HCT116 (cell line): ENCODE measurements around the gene ADCK2. TPM values are rescaled to one million over a fixed set of nuclear protein-coding genes. Genes with fewer than 3 reads are reported as not detected.

Experiments
- ATAC-seq: fragments of 200-7000 bp; cut with Tn5 transposase; 2 replicates; pipeline ENCODE4 v1.9.1; 2020; ENCODE audit warnings: mild to moderate bottlenecking, moderate library complexity
- BruUV-seq: library from RNA; stranded (reverse); fragments of 400-500 nt; replicated peaks from 2 replicates; lab custom pipeline; 2021; lab: Mats Ljungman, UMichigan
- CTCF ChIA-PET: fragments of 300-600 bp; sonication (Branson Sonifier 250); formaldehyde crosslinking; loops from one replicate; lab custom pipeline; 2021; ENCODE audit warnings: antibody characterized with exemption; lab: Charles Lee
- POLR2A ChIA-PET: fragments of 300-600, 350-600 bp; sonication (Branson Sonifier 250); formaldehyde crosslinking; loops from one replicate; lab custom pipeline; 2021; ENCODE audit warnings: antibody characterized with exemption; lab: Charles Lee
- RAD21 ChIA-PET, 2 experiments: fragments of 300-600 bp; sonication (Branson Sonifier 250); formaldehyde crosslinking; loops; one replicate each; lab custom pipeline; 2023; ENCODE audit warnings: low total read pairs in 2 of 2; ENCODE audit not compliant: uncharacterized antibody in 2 of 2, unreplicated experiment in 2 of 2, low non-redundant PET in 1 of 2; lab: Charles Lee
- DNase-seq: peaks from one replicate; pipeline ENCODE4 v3.0.0-alpha.2; 2010; ENCODE audit warnings: low read depth, low spot score
- H2AFZ ChIP-seq: fragments of 200-600 bp; shearing (Covaris generic), sonication (generic); 2 replicates; pipeline ENCODE4 v1.6.1; 2017; ENCODE audit warnings: low read depth, mixed run types, mixed read lengths, antibody characterized with exemption, low read length; ENCODE audit not compliant: poor library complexity, severe bottlenecking
- H3K27ac ChIP-seq: 2 replicates; pipeline ENCODE4 v1.5.1; 2012; ENCODE audit warnings: low read depth, low read length
- H3K27me3 ChIP-seq: fragments of 200-600 bp; sonication (generic); 2 replicates; pipeline ENCODE4 v1.6.1; 2016; ENCODE audit warnings: mixed run types, low read length, mixed read lengths; ENCODE audit not compliant: insufficient read depth
- H3K36me3 ChIP-seq, 2 experiments: fragments of 200-500 bp in 1 of 2; fragments of 200-600 bp in 1 of 2; sonication (Bioruptor generic) in 1 of 2; sonication (generic) in 1 of 2; 2 replicates each; pipeline versions ENCODE4 v1.5.1 to v1.6.1; 2014 to 2016; ENCODE audit warnings: low read length in 2 of 2, inconsistent platforms in 1 of 2, mixed read lengths in 1 of 2, mixed run types in 1 of 2; ENCODE audit not compliant: insufficient read depth in 2 of 2, control insufficient read depth in 1 of 2
- H3K4me1 ChIP-seq, 2 experiments: fragments of 200-600 bp in 1 of 2; sonication (generic) in 1 of 2; 2 replicates each; pipeline versions ENCODE4 v1.5.1 to v1.6.1; 2012 to 2017; ENCODE audit warnings: low read length in 2 of 2, inconsistent platforms in 1 of 2, mild to moderate bottlenecking in 1 of 2, mixed read lengths in 1 of 2, mixed run types in 1 of 2, moderate library complexity in 1 of 2; ENCODE audit not compliant: insufficient read depth in 2 of 2, control insufficient read depth in 1 of 2
- H3K4me2 ChIP-seq: fragments of 200-600 bp; sonication (generic); 2 replicates; pipeline ENCODE4 v1.6.1; 2017; ENCODE audit warnings: mixed run types, low read length, mixed read lengths
- H3K4me3 ChIP-seq, 2 experiments: fragments of 200-600 bp in 1 of 2; sonication (generic) in 1 of 2; replicated peaks in 1 of 2; 2 replicates each; pipeline ENCODE4 v1.5.1; 2011 to 2016; ENCODE audit warnings: low read length in 2 of 2, control low read depth in 1 of 2, low read depth in 1 of 2, mild to moderate bottlenecking in 1 of 2, mixed read lengths in 1 of 2, mixed run types in 1 of 2
- H3K79me2 ChIP-seq: fragments of 200-600 bp; sonication (generic); 2 replicates; pipeline ENCODE4 v1.6.1; 2017; ENCODE audit warnings: mild to moderate bottlenecking, mixed run types, low read length, moderate library complexity, mixed read lengths; ENCODE audit not compliant: insufficient read depth
- H3K9ac ChIP-seq: fragments of 200-600 bp; sonication (generic); 2 replicates; pipeline ENCODE4 v1.6.1; 2016; ENCODE audit warnings: low read length, mixed read lengths
- H3K9me2 ChIP-seq: fragments of 200-600 bp; sonication (generic), shearing (Covaris generic); 2 replicates; pipeline ENCODE4 v1.6.1; 2017; ENCODE audit warnings: mixed run types, mild to moderate bottlenecking, moderate library complexity; ENCODE audit not compliant: insufficient read depth
- H3K9me3 ChIP-seq, 2 experiments: fragments of 200-500 bp in 1 of 2; fragments of 200-600 bp in 1 of 2; sonication (Bioruptor generic) in 1 of 2; sonication (generic) in 1 of 2; 2 replicates each; pipeline ENCODE4 v1.6.1; 2014 to 2017; ENCODE audit warnings: low read length in 2 of 2, mixed read lengths in 2 of 2, inconsistent platforms in 1 of 2, low read depth in 1 of 2, mild to moderate bottlenecking in 1 of 2, mixed run types in 1 of 2, moderate library complexity in 1 of 2; ENCODE audit not compliant: control insufficient read depth in 1 of 2, insufficient read depth in 1 of 2
- H4K20me1 ChIP-seq: fragments of 200-600 bp; sonication (generic), shearing (Covaris generic); 2 replicates; pipeline ENCODE4 v1.6.1; 2017; ENCODE audit warnings: mixed run types, mild to moderate bottlenecking, moderate library complexity; ENCODE audit not compliant: insufficient read depth
- CBX3 ChIP-seq: IDR thresholded peaks from 2 replicates; pipeline ENCODE4 v1.6.1; 2012; ENCODE audit warnings: low read depth
- CEBPB ChIP-seq: IDR thresholded peaks from 2 replicates; pipeline ENCODE4 v1.6.1; 2012; ENCODE audit warnings: low read depth
- CTCF ChIP-seq, 3 experiments: fragments of 200-600 bp in 1 of 3; sonication (generic) in 1 of 3; IDR thresholded peaks in 2 of 3; conservative IDR thresholded peaks in 1 of 3; 2 replicates each; pipeline ENCODE4 v1.5.1; 2012 to 2017; ENCODE audit warnings: low read depth in 2 of 3, low read length in 2 of 3, antibody characterized with exemption in 1 of 3, borderline replicate concordance in 1 of 3, control low read depth in 1 of 3, mild to moderate bottlenecking in 1 of 3, mixed read lengths in 1 of 3, mixed run types in 1 of 3, moderate library complexity in 1 of 3; ENCODE audit not compliant: insufficient read depth in 1 of 3
- EGR1 ChIP-seq: IDR thresholded peaks from 2 replicates; pipeline ENCODE4 v1.6.1; 2012; ENCODE audit warnings: low read depth
- ELF1 ChIP-seq: IDR thresholded peaks from 2 replicates; pipeline ENCODE4 v1.6.1; 2012; ENCODE audit warnings: low read depth, borderline replicate concordance
- EZH2 ChIP-seq: fragments of 200-600 bp; sonication (generic); IDR thresholded peaks from 2 replicates; pipeline ENCODE4 v1.6.1; 2017; ENCODE audit warnings: antibody characterized with exemption, mixed run types
- FOSL1 ChIP-seq: IDR thresholded peaks from 2 replicates; pipeline ENCODE4 v1.6.1; 2012; ENCODE audit warnings: low read depth
- JUND ChIP-seq: IDR thresholded peaks from 2 replicates; pipeline ENCODE4 v1.6.1; 2012
- POLR2A ChIP-seq: IDR thresholded peaks from 2 replicates; pipeline ENCODE4 v1.7.0; 2011; ENCODE audit warnings: borderline replicate concordance; ENCODE audit not compliant: insufficient read depth, insufficient read length; ENCODE audit errors: extremely low read depth
- POLR2AphosphoS5 ChIP-seq: IDR thresholded peaks from 2 replicates; pipeline ENCODE4 v1.6.1; 2011; ENCODE audit warnings: mild to moderate bottlenecking, low read depth, low read length, moderate library complexity
- RAD21 ChIP-seq: IDR thresholded peaks from 2 replicates; pipeline ENCODE4 v1.6.1; 2012; ENCODE audit warnings: low read depth, mild to moderate bottlenecking
- SIN3A ChIP-seq: IDR thresholded peaks from 2 replicates; pipeline ENCODE4 v1.6.1; 2012; ENCODE audit warnings: low read depth
- TCF7L2 ChIP-seq: IDR thresholded peaks from 2 replicates; pipeline ENCODE4 v1.7.0; 2011; ENCODE audit warnings: borderline replicate concordance, inconsistent platforms; ENCODE audit not compliant: insufficient read depth, insufficient read length; ENCODE audit errors: extremely low read depth
- YY1 ChIP-seq: IDR thresholded peaks from 2 replicates; pipeline ENCODE4 v1.6.1; 2011; ENCODE audit warnings: low read length, low read depth, moderate library complexity, mild to moderate bottlenecking; ENCODE audit not compliant: insufficient replicate concordance; ENCODE audit errors: extremely low read depth
- ZFX ChIP-seq: fragments of 450-650 bp; IDR thresholded peaks from 2 replicates; pipeline ENCODE4 v1.6.1; 2017
- intact Hi-C: fragments of 100-400 bp; cut with micrococcal nuclease; formaldehyde crosslinking; loops from 2 replicates; pipeline ENCODE4 v1.10.0; 2022
- total RNA-seq: library from RNA; stranded (reverse); gene quantifications from one replicate; pipeline ENCODE4 v1.2.1, GENCODE V29; 2021; ENCODE audit not compliant: unreplicated experiment
- TF ChIP-seq, protein P1 (sequence below): IDR thresholded peaks from 2 replicates; pipeline ENCODE4 v1.6.1; 2011; ENCODE audit warnings: mild to moderate bottlenecking, low read length, moderate library complexity; ENCODE audit not compliant: insufficient replicate concordance; ENCODE audit errors: extremely low read depth
- TF ChIP-seq, protein P2 (sequence below): IDR thresholded peaks from 2 replicates; pipeline ENCODE4 v1.6.1; 2012; ENCODE audit warnings: low read depth
- TF ChIP-seq, protein P3 (sequence below): IDR thresholded peaks from 2 replicates; pipeline ENCODE4 v1.6.1; 2012
- TF ChIP-seq, protein P4 (sequence below): IDR thresholded peaks from 2 replicates; pipeline ENCODE4 v1.6.1; 2012

Gene ADCK2
- total RNA-seq, 1 experiment from 2014 or later = 16.9 TPM

GRCh38 chr7:140676306-140676705 lies 3.6 kb downstream of the ADCK2 start:
- CTCF ChIA-PET = no interaction called here
- DNase-seq (no peak), ATAC-seq (no peak)
- TF ChIP-seq, protein P1, sequence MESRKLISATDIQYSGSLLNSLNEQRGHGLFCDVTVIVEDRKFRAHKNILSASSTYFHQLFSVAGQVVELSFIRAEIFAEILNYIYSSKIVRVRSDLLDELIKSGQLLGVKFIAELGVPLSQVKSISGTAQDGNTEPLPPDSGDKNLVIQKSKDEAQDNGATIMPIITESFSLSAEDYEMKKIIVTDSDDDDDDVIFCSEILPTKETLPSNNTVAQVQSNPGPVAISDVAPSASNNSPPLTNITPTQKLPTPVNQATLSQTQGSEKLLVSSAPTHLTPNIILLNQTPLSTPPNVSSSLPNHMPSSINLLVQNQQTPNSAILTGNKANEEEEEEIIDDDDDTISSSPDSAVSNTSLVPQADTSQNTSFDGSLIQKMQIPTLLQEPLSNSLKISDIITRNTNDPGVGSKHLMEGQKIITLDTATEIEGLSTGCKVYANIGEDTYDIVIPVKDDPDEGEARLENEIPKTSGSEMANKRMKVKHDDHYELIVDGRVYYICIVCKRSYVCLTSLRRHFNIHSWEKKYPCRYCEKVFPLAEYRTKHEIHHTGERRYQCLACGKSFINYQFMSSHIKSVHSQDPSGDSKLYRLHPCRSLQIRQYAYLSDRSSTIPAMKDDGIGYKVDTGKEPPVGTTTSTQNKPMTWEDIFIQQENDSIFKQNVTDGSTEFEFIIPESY = no peak
- TF ChIP-seq POLR2A (no peak), RAD21 (no peak), ELF1 (no peak), TCF7L2 (no peak), CTCF (IDR thresholded peaks at IDR 0.05 in 2 of 3, conservative IDR thresholded peaks at IDR 0.05 in 1 of 3; ENCODE audit: borderline replicate concordance in 1 of 3, insufficient read depth in 1 of 3, low read depth in 2 of 3, low read length in 2 of 3) (no peak), SIN3A (no peak), ZFX (no peak), FOSL1 (no peak), JUND (no peak), YY1 (no peak), EZH2 (no peak), CEBPB (no peak), CBX3 (no peak), EGR1 (no peak), POLR2AphosphoS5 (no peak)
- TF ChIP-seq, protein P2, sequence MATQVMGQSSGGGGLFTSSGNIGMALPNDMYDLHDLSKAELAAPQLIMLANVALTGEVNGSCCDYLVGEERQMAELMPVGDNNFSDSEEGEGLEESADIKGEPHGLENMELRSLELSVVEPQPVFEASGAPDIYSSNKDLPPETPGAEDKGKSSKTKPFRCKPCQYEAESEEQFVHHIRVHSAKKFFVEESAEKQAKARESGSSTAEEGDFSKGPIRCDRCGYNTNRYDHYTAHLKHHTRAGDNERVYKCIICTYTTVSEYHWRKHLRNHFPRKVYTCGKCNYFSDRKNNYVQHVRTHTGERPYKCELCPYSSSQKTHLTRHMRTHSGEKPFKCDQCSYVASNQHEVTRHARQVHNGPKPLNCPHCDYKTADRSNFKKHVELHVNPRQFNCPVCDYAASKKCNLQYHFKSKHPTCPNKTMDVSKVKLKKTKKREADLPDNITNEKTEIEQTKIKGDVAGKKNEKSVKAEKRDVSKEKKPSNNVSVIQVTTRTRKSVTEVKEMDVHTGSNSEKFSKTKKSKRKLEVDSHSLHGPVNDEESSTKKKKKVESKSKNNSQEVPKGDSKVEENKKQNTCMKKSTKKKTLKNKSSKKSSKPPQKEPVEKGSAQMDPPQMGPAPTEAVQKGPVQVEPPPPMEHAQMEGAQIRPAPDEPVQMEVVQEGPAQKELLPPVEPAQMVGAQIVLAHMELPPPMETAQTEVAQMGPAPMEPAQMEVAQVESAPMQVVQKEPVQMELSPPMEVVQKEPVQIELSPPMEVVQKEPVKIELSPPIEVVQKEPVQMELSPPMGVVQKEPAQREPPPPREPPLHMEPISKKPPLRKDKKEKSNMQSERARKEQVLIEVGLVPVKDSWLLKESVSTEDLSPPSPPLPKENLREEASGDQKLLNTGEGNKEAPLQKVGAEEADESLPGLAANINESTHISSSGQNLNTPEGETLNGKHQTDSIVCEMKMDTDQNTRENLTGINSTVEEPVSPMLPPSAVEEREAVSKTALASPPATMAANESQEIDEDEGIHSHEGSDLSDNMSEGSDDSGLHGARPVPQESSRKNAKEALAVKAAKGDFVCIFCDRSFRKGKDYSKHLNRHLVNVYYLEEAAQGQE = no peak
- TF ChIP-seq, protein P3, sequence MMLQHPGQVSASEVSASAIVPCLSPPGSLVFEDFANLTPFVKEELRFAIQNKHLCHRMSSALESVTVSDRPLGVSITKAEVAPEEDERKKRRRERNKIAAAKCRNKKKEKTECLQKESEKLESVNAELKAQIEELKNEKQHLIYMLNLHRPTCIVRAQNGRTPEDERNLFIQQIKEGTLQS = no peak
- TF ChIP-seq, protein P4, sequence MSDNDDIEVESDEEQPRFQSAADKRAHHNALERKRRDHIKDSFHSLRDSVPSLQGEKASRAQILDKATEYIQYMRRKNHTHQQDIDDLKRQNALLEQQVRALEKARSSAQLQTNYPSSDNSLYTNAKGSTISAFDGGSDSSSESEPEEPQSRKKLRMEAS = no peak
- H3K9me3 ChIP-seq = no peaks in the 10 kb centered on the region
- H2AFZ ChIP-seq = no peak overlapping the region
- no peak overlapping the region for H3K4me2 ChIP-seq
- H3K4me3 ChIP-seq = no peak overlapping the region
- H3K27me3 ChIP-seq = no peaks in the 10 kb centered on the region
- peaks cover 9 to 24% of the 10 kb centered on the region in 2 experiments for H3K4me1 ChIP-seq
- H3K9me2 ChIP-seq = no peaks in the 10 kb centered on the region
- POLR2A ChIA-PET = no interaction called here
- no TSS peak for BruUV-seq
- H3K9ac ChIP-seq = no peak overlapping the region
- no peaks in the 10 kb centered on the region for H3K36me3 ChIP-seq
- H4K20me1 ChIP-seq = no peaks in the 10 kb centered on the region
- H3K79me2 ChIP-seq = no peaks in the 10 kb centered on the region
- RAD21 ChIA-PET = no interaction called here
- intact Hi-C loops = loop anchor here (5.0 kb wide), 1 partner anchor 546 kb away; no protein-coding TSS in a partner anchor
- H3K27ac ChIP-seq = no peak overlapping the region
